ENCODE measurements around the gene RABL3.

GRCh38 chr3:120763601-120764000, 21.3 kb upstream of the RABL3 start:
- TF ChIP-seq GATA2 (IDR thresholded peaks at IDR 0.05; ENCODE audit: low read depth, low read length) (no peak), GATA3 (IDR thresholded peaks at IDR 0.05; ENCODE audit: low read depth, low read length) (no peak)

All from SH-SY5Y (cell line).